Astrocyte (in vitro differentiated cells and primary cell): ENCODE data around the gene WFDC5.

ENCODE experiments used
- EZH2 ChIP-seq: IDR thresholded peaks from 2 replicates; pipeline ENCODE4 v1.6.1; 2012; ENCODE audit warnings: mild to moderate bottlenecking, low read length, inconsistent platforms; ENCODE audit not compliant: insufficient read depth
- TF ChIP-seq, protein P1 (sequence below): IDR thresholded peaks from 2 replicates; pipeline ENCODE4 v1.5.1; 2011; ENCODE audit warnings: low read depth, mild to moderate bottlenecking, inconsistent platforms, low read length, moderate library complexity; ENCODE audit not compliant: insufficient read depth

DNA sequence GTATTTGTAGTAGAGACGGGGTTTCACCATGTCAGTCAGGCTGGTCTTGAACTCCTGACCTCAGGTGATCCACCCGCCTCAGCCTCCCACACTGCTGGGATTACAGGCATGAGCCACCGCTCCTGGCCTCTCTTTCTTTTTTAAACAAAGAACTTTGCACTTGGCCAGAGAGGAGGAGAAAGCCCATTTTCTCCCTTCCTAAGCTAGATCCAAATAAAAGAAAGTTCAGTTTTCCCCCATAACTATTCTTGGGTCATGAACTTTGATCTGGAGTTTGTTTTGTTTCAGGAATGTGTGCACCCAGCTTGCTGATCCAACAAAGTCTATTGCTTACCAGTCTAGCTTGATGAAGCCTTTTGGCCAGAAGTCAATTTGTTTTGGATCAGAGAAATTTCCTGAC, 37.4 kb downstream of the WFDC5 start:
- TF ChIP-seq, protein P1, sequence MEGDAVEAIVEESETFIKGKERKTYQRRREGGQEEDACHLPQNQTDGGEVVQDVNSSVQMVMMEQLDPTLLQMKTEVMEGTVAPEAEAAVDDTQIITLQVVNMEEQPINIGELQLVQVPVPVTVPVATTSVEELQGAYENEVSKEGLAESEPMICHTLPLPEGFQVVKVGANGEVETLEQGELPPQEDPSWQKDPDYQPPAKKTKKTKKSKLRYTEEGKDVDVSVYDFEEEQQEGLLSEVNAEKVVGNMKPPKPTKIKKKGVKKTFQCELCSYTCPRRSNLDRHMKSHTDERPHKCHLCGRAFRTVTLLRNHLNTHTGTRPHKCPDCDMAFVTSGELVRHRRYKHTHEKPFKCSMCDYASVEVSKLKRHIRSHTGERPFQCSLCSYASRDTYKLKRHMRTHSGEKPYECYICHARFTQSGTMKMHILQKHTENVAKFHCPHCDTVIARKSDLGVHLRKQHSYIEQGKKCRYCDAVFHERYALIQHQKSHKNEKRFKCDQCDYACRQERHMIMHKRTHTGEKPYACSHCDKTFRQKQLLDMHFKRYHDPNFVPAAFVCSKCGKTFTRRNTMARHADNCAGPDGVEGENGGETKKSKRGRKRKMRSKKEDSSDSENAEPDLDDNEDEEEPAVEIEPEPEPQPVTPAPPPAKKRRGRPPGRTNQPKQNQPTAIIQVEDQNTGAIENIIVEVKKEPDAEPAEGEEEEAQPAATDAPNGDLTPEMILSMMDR: no peak
- no peak for TF ChIP-seq EZH2
